IPS-18c (cell line): ENCODE measurements around the gene PDE11A.
A peak's percentile ranks its signal among the peaks of the same experiment; 100 is the strongest.
"Not testable (repeated sequence)": the region's sequence is repeated elsewhere in the genome, so short reads cannot be mapped to it uniquely, and the experiment has no call there.

ENCODE experiments used
- H3K4me3 ChIP-seq: 2 replicates; pipeline ENCODE4 v1.7.0; 2013; ENCODE audit warnings: low read depth, mild to moderate bottlenecking, low read length, moderate library complexity; ENCODE audit not compliant: insufficient read depth
- H3K9me3 ChIP-seq: one replicate; pipeline ENCODE4 v1.6.1; 2013; ENCODE audit warnings: mild to moderate bottlenecking, low read length, moderate library complexity; ENCODE audit not compliant: control insufficient read depth, insufficient read depth

The PDE11A gene

DNA sequence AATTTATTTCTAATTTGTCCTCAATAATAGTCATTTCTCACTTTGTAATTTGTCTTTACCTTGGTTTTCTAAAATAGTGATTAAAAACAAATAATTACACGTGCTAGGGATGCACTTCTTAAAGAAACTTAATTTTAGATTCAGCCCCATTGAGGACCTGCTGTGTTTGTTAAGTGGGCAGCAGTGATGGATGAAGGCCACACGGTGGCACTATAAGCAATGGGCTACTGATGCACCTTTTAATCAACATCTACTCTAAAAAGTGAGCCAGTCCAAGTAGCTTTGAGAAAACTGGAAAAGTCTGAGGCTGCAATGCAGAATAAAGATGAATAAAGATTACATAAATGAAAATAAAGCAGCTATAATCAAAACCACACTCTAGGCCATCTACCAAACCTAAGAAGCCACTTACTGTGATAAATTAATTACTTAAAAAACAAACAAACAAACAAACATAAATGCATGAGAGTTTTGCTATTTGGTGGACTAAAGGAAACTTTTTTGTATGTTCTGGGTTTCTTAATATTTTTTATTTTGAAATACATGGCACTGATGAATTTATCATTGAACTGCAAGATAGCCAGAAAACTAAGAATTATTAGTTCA is 89.3 kb downstream of the PDE11A start:
- no peak overlapping the region for H3K4me3 ChIP-seq
- no peaks in the 10 kb centered on the region for H3K9me3 ChIP-seq

DNA sequence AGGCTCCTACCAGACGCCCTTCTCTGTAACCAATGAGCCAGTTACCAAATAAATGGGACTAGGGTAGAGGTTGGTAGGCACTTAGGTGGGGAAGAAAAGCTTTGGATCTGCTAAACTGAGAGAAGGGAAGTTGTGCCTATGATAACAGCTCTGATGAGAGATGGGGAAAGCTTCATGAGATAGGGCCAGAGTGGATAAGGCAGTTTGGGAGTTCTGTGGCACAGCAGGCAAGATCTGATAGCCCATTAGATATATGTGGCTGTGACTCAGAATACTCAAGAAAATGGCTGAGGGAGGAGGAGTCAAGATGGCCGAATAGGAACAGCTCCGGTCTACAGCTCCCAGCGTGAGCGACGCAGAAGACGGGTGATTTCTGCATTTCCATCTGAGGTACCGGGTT is 99.8 kb downstream of the PDE11A start:
- Histone ChIP-seq H3K9me3 (no peaks in the 10 kb centered on the region), H3K4me3 (0 out of 2 replicates have a peak overlapping the region, but pooled peaks have one; percentile 20)

DNA sequence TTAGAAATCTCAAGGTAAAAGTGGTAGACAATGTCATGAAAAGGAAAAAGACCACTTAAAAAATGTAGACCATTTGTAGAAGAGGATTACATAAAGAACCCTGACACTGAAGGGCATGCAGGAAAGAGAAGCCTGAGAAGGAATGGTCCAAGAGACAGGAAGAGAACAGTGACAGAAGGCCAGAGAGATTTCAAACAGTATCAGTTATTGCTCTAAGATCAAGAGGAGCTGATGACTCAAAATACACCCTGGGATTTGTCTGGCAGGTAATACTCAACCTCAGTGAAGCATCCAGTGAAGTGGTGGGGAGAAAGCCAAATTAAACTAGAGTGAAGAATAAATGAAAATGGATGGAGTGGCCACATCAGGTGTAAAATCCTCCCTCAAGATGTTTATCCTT is 100.5 kb downstream of the PDE11A start:
- H3K9me3 ChIP-seq, result no peaks in the 10 kb centered on the region
- H3K4me3 ChIP-seq, result no peak overlapping the region

DNA sequence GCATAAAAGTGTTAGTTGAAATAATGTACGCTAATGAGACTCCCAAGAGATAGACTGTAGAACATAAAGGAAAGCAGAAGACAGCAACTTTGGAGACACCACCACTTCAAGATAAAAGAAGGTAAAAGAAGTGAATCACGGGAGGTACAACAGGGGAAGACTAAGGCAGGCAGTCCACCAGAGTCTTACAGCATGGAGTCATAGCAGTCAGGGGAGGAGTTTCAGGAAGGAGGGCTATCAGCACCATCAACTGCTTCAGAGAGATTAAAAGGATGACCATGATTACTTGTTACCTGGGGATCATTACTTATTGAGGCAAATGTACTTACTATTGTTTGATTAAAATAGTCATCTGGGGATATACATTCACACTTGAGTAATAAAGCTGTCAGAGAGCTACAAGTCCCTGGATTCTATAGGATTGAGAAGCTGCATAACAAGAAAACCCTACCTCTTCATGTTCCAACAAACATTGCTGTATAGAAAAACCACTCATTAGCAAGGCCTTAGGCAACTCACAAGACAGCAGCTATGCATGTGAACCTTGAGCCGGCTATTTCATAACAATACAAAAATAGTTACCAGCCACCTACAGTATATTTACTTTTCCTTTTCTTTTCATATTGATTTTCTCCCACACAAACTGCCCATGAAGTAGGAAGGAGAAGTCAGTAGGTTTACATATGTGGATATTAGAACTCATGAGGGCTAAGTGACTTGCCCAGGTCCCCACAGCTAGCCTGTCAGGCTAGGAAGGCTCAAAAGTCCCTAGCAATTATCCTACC is 101.7 kb downstream of the PDE11A start:
- no peak overlapping the region for H3K4me3 ChIP-seq
- no peaks in the 10 kb centered on the region for H3K9me3 ChIP-seq

DNA sequence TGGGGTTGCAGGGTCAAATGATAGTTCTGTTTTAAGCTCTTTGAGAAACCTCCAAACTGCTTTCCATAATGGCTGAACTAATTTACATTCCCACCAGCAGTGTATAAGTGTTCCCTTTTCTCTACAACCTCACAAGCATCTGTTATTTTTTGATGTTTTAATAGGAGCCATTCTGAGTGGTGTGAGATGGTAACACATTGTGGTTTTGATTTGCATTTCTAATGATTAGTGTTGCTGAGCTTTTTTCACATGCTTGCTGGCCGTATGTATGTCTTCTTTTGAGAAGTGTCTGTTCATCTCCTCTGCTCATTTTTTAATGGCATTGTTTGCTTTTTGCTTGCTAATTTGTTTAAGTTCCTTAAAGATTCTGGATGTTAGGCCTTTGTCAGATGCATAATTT is 107.7 kb downstream of the PDE11A start:
- Histone ChIP-seq H3K4me3 (no peak overlapping the region), H3K9me3 (no peaks in the 10 kb centered on the region)

DNA sequence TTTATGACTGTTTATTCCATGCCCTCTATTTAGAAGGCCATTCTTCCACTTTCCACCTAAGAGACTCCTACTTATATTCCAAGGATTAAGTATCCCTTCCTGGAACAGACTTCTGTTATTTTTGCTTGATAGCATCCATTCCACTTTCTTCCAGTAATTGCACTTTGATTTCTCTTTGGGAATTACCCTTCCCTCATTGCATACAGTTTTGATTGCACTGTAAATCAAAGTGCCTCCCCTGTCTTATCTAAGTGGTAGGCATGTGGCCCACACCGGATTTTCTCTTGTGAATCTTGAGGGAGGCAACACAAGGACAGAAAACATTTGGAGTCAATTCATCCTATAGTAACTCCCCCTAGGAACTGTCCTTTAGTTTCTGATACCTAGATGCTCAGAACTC is 120.4 kb downstream of the PDE11A start:
- no peaks in the 10 kb centered on the region for H3K9me3 ChIP-seq
- no peak overlapping the region for H3K4me3 ChIP-seq

DNA sequence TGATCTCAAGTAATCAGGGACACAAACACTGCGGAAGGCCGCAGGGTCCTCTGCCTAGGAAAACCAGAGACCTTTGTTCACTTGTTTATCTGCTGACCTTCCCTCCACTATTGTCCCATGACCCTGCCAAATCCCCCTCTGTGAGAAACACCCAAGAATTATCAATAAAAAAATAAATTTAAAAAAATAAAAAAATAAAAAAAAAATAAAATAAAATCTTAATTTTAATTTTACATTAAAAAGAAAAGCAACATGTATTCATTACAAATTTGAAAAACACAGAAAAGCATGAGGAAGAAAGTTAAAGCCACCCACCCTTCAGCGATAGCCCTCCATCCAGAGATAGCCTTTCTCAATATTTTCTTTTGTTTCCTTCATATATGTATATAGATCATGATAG is 125.0 kb downstream of the PDE11A start:
- not testable (repeated sequence) for H3K9me3 ChIP-seq, H3K4me3 ChIP-seq

DNA sequence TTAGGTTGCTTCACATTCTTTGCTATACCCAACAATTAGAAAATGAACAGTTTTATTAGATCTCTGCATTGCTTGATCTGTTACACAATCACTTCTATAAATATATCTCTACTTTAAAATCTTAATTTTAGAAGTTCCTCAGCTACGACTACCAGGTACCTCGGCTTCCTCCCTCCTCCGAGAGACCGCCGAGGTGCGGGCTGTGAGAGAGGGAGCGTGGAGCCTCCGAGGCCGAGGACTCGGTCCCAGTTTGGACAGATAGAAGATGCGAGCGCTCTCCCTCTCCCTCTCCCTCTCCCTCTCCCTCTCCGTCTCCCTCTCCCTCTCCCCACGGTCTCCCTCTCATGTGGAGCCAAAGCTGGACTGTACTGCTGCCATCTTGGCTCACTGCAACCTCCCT is 128.0 kb downstream of the PDE11A start:
- not testable (repeated sequence) for H3K9me3 ChIP-seq, H3K4me3 ChIP-seq

DNA sequence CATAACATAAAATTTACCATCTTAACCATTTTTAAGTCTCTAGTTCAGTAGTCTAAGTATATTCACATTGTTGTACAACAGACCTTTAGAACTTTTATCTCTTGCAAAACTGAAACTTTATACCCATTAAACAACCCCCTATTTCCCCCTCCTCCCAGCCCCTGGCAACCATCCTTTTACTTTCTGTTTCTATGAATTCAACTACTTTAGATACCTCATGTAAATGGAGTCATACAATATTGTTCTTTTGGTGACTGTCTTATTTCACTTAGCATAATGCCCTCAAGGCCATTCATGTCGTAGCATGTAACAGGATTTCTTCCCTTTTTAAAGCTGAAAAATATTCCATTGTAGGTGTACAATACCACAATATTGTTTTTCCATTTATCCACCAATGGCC is 129.8 kb downstream of the PDE11A start:
- Histone ChIP-seq H3K9me3 (no peaks in the 10 kb centered on the region), H3K4me3 (no peak overlapping the region)

DNA sequence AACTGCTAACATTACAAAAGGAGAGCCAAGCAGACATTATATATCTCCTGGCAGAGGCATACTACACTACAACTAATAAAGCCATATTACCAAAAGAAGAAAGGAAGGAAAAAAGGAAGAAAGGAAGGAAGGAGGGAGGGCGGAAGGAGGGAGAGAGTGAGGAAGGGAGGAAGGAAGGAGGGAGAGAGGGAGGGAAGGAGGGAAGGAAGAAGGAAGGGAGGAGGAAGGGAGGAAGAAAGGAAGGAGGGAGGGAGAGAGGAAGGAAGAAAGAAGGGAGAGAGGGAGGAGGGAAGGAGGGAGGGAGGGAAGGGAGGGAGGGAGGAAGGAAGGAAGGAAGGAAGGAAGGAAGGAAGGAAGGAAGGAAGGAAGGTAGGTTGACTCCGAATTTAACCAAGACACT is 133.4 kb downstream of the PDE11A start:
- no peak overlapping the region for H3K4me3 ChIP-seq
- no peaks in the 10 kb centered on the region for H3K9me3 ChIP-seq

DNA sequence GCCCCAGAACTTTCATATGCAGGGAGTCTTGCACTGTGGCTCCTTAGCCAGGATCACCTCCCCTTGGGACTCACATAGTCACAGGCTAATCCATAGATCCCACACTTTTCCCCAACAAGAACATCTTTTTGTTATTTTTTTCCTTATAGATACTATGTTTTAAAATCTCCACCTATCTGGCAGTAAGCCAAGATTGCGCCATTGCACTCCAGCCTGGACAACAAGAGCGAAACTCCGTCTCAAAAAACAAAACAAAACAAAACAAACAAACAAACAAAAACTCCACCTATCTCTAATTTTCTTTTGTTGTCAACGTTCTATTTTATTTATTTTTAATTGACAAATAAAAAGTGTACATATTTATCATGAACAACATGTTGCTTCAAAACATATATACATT is 141.7 kb downstream of the PDE11A start:
- H3K4me3 ChIP-seq, result no peak overlapping the region
- no peaks in the 10 kb centered on the region for H3K9me3 ChIP-seq

DNA sequence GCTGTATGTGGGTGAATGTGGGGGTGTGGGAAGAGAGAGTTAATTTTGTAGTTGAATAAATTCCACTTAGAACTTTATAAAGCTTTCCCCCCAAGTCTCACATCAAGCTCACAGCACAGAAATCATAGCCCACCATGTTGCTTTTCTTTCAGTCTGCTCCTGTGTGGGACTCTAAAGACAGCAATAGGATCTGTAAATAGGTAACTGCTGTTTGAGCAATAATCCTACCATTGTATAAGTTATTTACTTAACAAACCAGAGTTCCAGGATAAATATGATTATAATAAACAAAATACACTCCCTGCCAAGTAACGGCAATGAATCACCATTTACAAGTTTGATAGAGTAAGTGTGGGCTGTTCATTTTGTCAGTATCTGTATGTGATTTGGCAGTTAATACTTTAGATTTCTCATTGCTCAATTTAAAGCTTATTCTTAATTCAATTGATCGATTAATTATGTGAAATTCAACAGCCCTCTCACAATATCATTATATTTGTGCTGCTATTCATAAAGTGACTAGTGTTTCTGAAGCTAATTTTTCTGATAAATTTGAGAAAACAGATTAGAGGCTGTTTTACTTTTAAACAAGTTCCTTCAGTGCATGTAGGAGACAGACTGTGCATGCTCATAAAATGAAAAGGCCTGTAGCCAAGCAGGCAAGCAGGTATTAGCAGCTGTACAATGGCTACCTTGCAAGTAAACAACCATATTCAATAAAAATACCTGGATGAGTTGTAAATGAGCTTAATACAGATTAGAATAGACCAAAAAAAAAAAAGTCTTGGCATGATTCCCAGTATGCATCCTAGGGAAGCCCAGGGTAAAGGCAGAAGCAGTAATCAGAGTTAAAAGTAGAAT is 142.7 kb downstream of the PDE11A start:
- no peak overlapping the region for H3K4me3 ChIP-seq
- H3K9me3 ChIP-seq, result no peaks in the 10 kb centered on the region

DNA sequence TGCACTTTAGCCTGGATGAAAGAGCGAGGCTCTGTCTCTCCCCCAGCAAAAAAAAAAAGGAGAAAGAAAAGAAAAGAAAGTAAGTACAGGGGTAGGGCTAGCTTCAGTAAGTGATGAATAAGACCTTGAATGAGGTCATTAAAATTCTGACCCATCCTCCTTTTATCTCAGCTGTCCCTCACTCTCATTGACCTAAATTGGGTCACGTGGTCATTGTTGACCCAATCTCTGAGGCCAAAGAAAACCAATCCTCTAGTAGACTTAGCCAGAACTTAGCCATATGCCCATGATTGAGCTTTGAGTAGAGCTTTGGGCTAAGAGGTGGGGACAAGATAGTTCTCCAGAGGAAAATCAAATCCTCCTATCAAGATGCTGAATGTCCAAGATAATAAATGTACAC is 149.3 kb downstream of the PDE11A start:
- H3K4me3 ChIP-seq, result no peak overlapping the region
- no peaks in the 10 kb centered on the region for H3K9me3 ChIP-seq

DNA sequence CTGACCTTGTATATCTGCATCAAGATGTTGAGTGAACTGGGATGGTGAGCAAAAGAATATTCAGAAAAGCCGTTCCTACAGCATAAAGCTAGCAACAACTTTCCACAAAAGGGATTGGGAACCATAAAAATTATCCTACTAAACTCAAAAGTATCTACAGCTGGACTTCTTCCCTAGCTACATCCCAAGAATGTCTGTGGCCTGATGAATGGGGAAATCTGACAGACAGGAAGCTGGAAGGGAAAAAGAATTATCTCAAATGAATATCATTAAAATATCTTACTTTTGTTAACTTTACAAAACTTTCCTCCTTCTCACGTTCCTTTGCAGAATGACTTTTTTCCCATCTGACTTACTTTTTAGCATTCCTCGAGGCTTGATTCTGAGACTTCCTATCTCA is 150.9 kb downstream of the PDE11A start:
- H3K9me3 ChIP-seq, result no peaks in the 10 kb centered on the region
- H3K4me3 ChIP-seq, result no peak overlapping the region

DNA sequence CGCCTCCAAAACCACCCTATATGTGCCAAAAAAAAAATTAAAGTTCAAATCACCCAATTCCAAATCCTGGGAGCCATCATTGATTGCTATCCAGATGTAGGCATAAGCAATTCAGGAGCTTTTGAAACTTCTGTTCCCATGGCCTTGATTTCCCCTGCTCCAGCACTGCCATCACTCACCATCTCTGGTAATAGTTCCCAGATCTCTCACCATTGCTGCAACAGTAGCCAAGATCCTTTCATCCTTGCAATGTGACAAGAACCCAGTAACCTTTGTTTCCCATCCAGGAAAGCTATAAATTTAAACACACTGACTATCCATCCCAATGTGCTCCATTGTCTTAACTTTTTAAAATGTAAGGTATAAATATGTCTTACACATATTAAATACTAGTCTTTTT is 155.4 kb downstream of the PDE11A start:
- no peak overlapping the region for H3K4me3 ChIP-seq
- H3K9me3 ChIP-seq, result no peaks in the 10 kb centered on the region

DNA sequence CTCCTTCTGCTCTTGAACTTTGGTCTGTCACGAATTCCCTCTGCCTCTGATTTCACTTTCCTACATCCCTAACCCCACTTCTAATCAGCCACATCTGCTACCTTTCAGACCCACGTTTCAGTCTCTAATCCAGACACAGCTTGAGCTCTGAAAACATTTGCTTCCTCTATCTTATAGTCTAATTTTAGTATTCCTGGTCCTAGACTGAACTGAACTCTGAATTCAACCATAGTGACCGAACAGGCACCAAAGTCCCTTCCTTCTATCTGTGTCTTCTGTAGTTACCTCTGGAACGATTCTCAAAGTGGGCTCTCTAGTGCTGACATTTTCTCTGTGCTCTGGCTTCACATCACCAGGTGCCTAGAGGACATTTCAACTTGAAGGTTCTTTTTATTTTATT is 156.2 kb downstream of the PDE11A start:
- Histone ChIP-seq H3K9me3 (no peaks in the 10 kb centered on the region), H3K4me3 (no peak overlapping the region)

DNA sequence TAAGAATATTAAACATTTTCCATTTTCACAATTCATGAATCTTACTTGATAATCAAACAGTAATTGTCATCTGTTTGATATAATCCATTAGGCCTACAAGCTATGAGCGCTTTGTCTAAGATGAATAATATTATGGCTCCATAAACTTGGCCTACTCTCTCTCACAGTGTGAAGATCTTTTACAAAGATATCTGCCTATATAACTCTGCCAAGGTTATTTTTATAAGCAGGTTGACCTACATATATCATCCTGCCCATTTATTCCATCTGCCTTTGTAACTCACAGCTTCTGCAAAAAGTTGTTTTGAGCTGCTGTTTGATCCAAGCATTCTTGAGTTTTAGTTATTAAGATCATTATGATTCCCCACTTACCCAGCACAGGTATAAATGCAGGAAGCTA is 158.3 kb downstream of the PDE11A start:
- H3K9me3 ChIP-seq, result no peaks in the 10 kb centered on the region
- no peak overlapping the region for H3K4me3 ChIP-seq

DNA sequence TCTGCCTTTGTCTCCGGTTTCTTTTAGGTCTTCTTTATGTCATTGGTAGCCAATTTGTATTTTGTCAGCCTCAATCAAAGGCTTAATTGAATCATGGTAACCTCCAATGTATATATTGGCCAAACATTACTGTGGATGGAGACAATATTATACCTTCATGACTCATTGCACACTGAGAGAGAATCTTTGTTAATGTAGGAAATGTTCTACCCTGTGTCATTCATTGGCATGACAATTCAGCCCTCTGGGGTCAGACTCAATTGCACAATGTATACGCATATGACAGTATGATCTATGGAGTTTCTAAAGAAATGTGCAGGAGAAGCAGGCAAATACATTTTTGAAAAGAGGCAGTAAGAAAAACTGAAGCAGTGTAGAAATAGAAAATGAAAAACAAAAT is 162.6 kb downstream of the PDE11A start:
- Histone ChIP-seq H3K9me3 (no peaks in the 10 kb centered on the region), H3K4me3 (no peak overlapping the region)
